Pancreas (tissue), 10 donors: ENCODE data around the gene CDK18. TPM values are rescaled to one million over a fixed set of nuclear protein-coding genes. Genes with fewer than 3 reads are reported as not detected.
A peak's percentile ranks its signal among the peaks of the same experiment; 100 is the strongest.

Source experiments
- ATAC-seq, 4 donors: fragments of 200-7000 bp; cut with Tn5 transposase; one replicate each; pipeline versions ENCODE4 v1.8.0 to v1.9.1; 2020; ENCODE audit warnings: mild to moderate bottlenecking in 4 of 4, moderate library complexity in 4 of 4
- DNase-seq, 6 donors: peaks; one replicate each; pipeline ENCODE4 v3.0.0-alpha.2; 2020
- FAIRE-seq: peaks from 2 replicates; lab custom pipeline; 2012; peaks lifted over from hg19 to GRCh38; lab: Jason Lieb, UNC
- H3K27ac ChIP-seq, 4 donors: fragments of 200-600 bp; sonication (generic); 1 replicate in 3 of 4; 2 replicates in 1 of 4; pipeline versions ENCODE4 v1.5.0 to v1.8.0; 2020
- H3K27me3 ChIP-seq, 4 donors: fragments of 200-600 bp; one replicate each; pipeline ENCODE4 v1.8.0; 2021
- H3K36me3 ChIP-seq, 3 donors: fragments of 200-600 bp; sonication (generic) in 1 of 3; one replicate each; pipeline versions ENCODE4 v1.5.0 to v1.8.0; 2020 to 2021
- H3K4me1 ChIP-seq, 3 donors: fragments of 200-600 bp; one replicate each; pipeline ENCODE4 v1.8.0; 2021
- H3K4me3 ChIP-seq, 4 donors: fragments of 200-600 bp; sonication (generic) in 2 of 4; one replicate each; pipeline versions ENCODE4 v1.5.0 to v1.8.0; 2020 to 2021
- H3K9me3 ChIP-seq, 4 donors: fragments of 200-600 bp; one replicate each; pipeline ENCODE4 v1.8.0; 2021
- whole genome bisulfite sequencing, 2 donors: extraction: QIAGEN DNeasy Blood & Tissue Kit; methylation state at CpG; one replicate each; pipeline ENCODE4 v1.1.7; 2013; 5-methylcytosine and 5-hydroxymethylcytosine counted together
- intact Hi-C, 3 donors: fragments of 100-400 bp; cut with DNase I; formaldehyde crosslinking; loops; one replicate each; pipeline versions ENCODE4 v1.11.1 to v1.14.2; 2022
- polyA plus RNA-seq, 2 donors: library from polyadenylated mRNA; stranded (reverse); fragments of 200-250 nt; gene quantifications; one replicate each; pipeline ENCODE4 v1.2.3, GENCODE V29; 2013
- total RNA-seq, 6 donors: library from RNA; stranded (reverse); fragmentation: NEBNext Ultra II Directional in 4 of 6; extraction: Animal tissue kit (Norgen Biotek cat#: 25700) in 4 of 6; gene quantifications; one replicate each; pipeline versions ENCODE4 v1.2.1 to v1.2.4, GENCODE V29; 2021 to 2023
- TF ChIP-seq, protein P1 (sequence below), 4 donors: fragments of 200-600 bp; sonication (generic) in 3 of 4; IDR thresholded peaks; one replicate each; pipeline versions ENCODE4 v1.5.0 to v1.8.0; 2021; ENCODE audit warnings: antibody characterized with exemption in 4 of 4
- donor health status: healthy with polysubstance abuse.
- donor health status: DM: no; HTN: no; CAD: no; lungs with moderate emphysema.
- donor health status: DM: no; HTN: no; CAD: no.
- donor health status: control.
- donor health status: control.
- donor health status: Bipolar disorder and iron deficiency.
- donor health status: DM: yes; HTN: yes; CAD: no.
- donor health status: DM: no; HTN: no; CAD: no.
- donor health status: DM: no; HTN: no; CAD: no.
- donor health status: DM: yes; HTN: yes; CAD: no.

Gene CDK18
- total and polyA plus RNA-seq, 8 donors, result 7.7 to 35.4 (median 14.3) TPM

- TF ChIP-seq, protein P1, sequence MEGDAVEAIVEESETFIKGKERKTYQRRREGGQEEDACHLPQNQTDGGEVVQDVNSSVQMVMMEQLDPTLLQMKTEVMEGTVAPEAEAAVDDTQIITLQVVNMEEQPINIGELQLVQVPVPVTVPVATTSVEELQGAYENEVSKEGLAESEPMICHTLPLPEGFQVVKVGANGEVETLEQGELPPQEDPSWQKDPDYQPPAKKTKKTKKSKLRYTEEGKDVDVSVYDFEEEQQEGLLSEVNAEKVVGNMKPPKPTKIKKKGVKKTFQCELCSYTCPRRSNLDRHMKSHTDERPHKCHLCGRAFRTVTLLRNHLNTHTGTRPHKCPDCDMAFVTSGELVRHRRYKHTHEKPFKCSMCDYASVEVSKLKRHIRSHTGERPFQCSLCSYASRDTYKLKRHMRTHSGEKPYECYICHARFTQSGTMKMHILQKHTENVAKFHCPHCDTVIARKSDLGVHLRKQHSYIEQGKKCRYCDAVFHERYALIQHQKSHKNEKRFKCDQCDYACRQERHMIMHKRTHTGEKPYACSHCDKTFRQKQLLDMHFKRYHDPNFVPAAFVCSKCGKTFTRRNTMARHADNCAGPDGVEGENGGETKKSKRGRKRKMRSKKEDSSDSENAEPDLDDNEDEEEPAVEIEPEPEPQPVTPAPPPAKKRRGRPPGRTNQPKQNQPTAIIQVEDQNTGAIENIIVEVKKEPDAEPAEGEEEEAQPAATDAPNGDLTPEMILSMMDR (IDR thresholded peaks at IDR 0.05), result no peak
- ATAC-seq (peak in 1 of 4 donors; percentile 14), FAIRE-seq (no peak), DNase-seq (peak in 2 of 6 donors; percentile 5 to 19)
- WGBS, 2 donors, result 73 to 76% methylated on average over 5 of the region's 5 CpGs
- intact Hi-C loops, result no loop called here
- no peak overlapping the region for H3K4me3 ChIP-seq
- no peaks in the 10 kb centered on the region for H3K9me3 ChIP-seq
- H3K27me3 ChIP-seq, result no peaks in the 10 kb centered on the region
- H3K36me3 ChIP-seq, result no peaks in the 10 kb centered on the region
- H3K4me1 ChIP-seq, result peaks cover 0 to 17% (median 8%) of the 10 kb centered on the region in 3 donors
- no peak overlapping the region for H3K27ac ChIP-seq
Observed at GRCh38 chr1:205563927-205564441, 59.5 kb downstream of the CDK18 start.

DNA sequence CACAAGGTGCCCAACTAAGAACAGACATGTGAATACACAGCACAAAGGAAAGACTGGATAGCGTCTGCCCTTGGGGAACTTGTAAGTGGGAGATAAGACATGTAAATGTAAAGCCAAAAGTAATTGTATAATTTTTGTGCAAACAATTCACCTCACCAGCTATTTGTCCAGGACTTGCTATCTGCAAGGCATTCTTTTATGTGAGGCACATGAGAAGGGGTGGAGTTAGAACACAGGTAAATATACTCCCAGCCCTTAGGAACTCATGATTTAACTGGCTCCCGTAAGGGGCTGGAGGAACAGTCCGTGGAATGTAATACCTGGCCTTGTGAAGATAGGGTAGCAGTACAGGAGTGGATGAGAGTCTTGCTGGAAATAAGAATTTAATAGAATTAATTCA, 61.3 kb downstream of the CDK18 start:
- FAIRE-seq, result peak; percentile 64
- peaks cover 0 to 17% (median 8%) of the 10 kb centered on the region in 3 donors for H3K4me1 ChIP-seq
- intact Hi-C loops, result no loop called here
- no peaks in the 10 kb centered on the region for H3K36me3 ChIP-seq
- H3K27ac ChIP-seq, result peak overlapping the region in 2 of 4 donors; percentile 38 to 71
- H3K4me3 ChIP-seq, result no peak overlapping the region
- DNase-seq, result peak in 3 of 6 donors; percentile 9 to 52 (median 32)
- WGBS, 2 donors, result 20 to 28% methylated on average over 3 of the region's 3 CpGs
- no peaks in the 10 kb centered on the region for H3K27me3 ChIP-seq
- H3K9me3 ChIP-seq, result no peaks in the 10 kb centered on the region
- TF ChIP-seq, protein P1 (IDR thresholded peaks at IDR 0.05), result no peak
- ATAC-seq, result peak; percentile 75 to 92 (median 88)

DNA sequence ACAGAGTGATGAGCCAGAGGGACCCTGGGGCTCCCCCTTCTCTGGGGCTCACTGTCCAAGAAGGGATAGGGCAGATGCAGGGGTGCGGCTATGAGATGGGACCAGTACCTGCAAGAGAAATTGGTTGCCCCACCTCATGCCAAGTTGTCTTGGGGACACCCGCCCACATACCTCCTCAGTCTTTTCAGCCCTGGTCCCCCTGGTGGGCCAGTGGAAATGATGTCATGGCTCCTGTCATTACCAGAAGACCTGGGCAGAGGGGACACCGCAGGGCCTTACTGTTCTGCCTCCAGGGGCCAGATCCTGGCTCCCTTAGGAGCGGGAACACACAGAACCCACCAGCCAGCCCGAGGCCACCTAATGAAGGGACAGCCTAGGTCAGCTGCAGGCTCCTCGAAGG, 63.2 kb downstream of the CDK18 start:
- DNase-seq, result peak in 2 of 6 donors; percentile 4 to 19
- intact Hi-C loops, result no loop called here
- H3K4me1 ChIP-seq, result peaks cover 0 to 17% (median 8%) of the 10 kb centered on the region in 3 donors
- WGBS, 2 donors, result 94 to 96% methylated on average over 6 of the region's 6 CpGs
- no peak overlapping the region for H3K4me3 ChIP-seq
- no peak for FAIRE-seq
- H3K9me3 ChIP-seq, result no peaks in the 10 kb centered on the region
- no peaks in the 10 kb centered on the region for H3K36me3 ChIP-seq
- no peaks in the 10 kb centered on the region for H3K27me3 ChIP-seq
- H3K27ac ChIP-seq, result no peak overlapping the region
- TF ChIP-seq, protein P1 (IDR thresholded peaks at IDR 0.05), result no peak
- no peak for ATAC-seq

GRCh38 chr1:205568135-205568468, 63.6 kb downstream of the CDK18 start:
- intact Hi-C loops, result no loop called here
- 85 to 87% methylated on average over 5 of the region's 5 CpGs for WGBS, 2 donors
- TF ChIP-seq, protein P1 (IDR thresholded peaks at IDR 0.05), result no peak
- FAIRE-seq, result no peak
- Histone ChIP-seq H3K27me3 (no peaks in the 10 kb centered on the region), H3K36me3 (no peaks in the 10 kb centered on the region), H3K4me3 (no peak overlapping the region), H3K27ac (no peak overlapping the region), H3K9me3 (no peaks in the 10 kb centered on the region), H3K4me1 (peaks cover 0 to 17% (median 8%) of the 10 kb centered on the region in 3 donors)
- peak in 1 of 6 donors; percentile 1 for DNase-seq
- ATAC-seq, result no peak
